Measurements from ENCODE around the gene EFEMP2. TPM values are rescaled to one million over a fixed set of nuclear protein-coding genes. Genes with fewer than 3 reads are reported as not detected.

The EFEMP2 gene
- total and polyA plus RNA-seq, 2 experiments from 2014 or later: 7.4 to 9.4 TPM

DNA sequence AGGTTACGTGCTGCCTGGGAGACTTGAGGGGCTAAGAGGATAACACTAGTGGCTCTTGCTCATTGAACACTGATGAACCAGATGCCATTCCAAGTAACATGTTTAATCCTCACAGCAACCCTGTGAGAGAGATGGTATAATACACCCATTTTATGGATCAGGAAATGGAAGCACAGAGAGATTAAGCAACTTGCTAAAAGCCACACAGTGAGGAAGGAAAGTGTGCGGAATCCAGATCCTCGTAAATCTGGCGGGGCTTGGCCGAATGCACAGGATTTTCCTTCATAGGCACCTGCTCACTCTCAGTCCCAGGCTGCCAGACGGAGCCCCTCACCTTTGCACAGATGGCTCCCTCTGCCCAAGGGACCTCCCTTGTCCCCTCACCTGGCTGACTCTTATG lies 35.3 kb upstream of the EFEMP2 start:
- Histone ChIP-seq H3K79me2 (replicated peaks; ENCODE audit: insufficient read depth) (no peaks in the 10 kb centered on the region), H3K9me2 (ENCODE audit: insufficient read depth) (no peaks in the 10 kb centered on the region), H3F3A (replicated peaks; ENCODE audit: low read depth) (no peaks in the 10 kb centered on the region), H4K20me1 (replicated peaks; ENCODE audit: insufficient read depth) (no peaks in the 10 kb centered on the region), H2AFZ (no peak overlapping the region), H3K36me3 (ENCODE audit: insufficient read depth) (no peaks in the 10 kb centered on the region), H3K27me3 (ENCODE audit: insufficient read depth) (peaks cover 32% of the 10 kb centered on the region), H3K4me1 (ENCODE audit: insufficient read depth) (peaks cover 5% of the 10 kb centered on the region), H3K4me2 (no peak overlapping the region), H3K27ac (ENCODE audit: low read depth) (no peak overlapping the region), H3K4me3 (no peak overlapping the region)
- Mint-ChIP-seq H3K27ac (no peak overlapping the region), H3K36me3 (ENCODE audit: low read depth) (no peaks in the 10 kb centered on the region), H3K27me3 (ENCODE audit: insufficient read depth, low read depth, poor library complexity) (peaks cover 20% of the 10 kb centered on the region), H3K4me3 (no peak overlapping the region), H3K9me3 (no peaks in the 10 kb centered on the region), H3K4me1 (peaks cover 7% of the 10 kb centered on the region)
- DNase-seq (ENCODE audit: low spot score) (no peak), ATAC-seq (no peak)
- no peak for TF ChIP-seq ZNF331 (CRISPR knock-in tag; IDR thresholded peaks at IDR 0.05; ENCODE audit: low read depth)
- TF ChIP-seq, protein P1, sequence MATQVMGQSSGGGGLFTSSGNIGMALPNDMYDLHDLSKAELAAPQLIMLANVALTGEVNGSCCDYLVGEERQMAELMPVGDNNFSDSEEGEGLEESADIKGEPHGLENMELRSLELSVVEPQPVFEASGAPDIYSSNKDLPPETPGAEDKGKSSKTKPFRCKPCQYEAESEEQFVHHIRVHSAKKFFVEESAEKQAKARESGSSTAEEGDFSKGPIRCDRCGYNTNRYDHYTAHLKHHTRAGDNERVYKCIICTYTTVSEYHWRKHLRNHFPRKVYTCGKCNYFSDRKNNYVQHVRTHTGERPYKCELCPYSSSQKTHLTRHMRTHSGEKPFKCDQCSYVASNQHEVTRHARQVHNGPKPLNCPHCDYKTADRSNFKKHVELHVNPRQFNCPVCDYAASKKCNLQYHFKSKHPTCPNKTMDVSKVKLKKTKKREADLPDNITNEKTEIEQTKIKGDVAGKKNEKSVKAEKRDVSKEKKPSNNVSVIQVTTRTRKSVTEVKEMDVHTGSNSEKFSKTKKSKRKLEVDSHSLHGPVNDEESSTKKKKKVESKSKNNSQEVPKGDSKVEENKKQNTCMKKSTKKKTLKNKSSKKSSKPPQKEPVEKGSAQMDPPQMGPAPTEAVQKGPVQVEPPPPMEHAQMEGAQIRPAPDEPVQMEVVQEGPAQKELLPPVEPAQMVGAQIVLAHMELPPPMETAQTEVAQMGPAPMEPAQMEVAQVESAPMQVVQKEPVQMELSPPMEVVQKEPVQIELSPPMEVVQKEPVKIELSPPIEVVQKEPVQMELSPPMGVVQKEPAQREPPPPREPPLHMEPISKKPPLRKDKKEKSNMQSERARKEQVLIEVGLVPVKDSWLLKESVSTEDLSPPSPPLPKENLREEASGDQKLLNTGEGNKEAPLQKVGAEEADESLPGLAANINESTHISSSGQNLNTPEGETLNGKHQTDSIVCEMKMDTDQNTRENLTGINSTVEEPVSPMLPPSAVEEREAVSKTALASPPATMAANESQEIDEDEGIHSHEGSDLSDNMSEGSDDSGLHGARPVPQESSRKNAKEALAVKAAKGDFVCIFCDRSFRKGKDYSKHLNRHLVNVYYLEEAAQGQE (IDR thresholded peaks at IDR 0.05; ENCODE audit: unreplicated experiment): no peak
- no peak for TF ChIP-seq STAT1 (IDR thresholded peaks at IDR 0.05; ENCODE audit: unreplicated experiment)
- TF ChIP-seq, protein P2, sequence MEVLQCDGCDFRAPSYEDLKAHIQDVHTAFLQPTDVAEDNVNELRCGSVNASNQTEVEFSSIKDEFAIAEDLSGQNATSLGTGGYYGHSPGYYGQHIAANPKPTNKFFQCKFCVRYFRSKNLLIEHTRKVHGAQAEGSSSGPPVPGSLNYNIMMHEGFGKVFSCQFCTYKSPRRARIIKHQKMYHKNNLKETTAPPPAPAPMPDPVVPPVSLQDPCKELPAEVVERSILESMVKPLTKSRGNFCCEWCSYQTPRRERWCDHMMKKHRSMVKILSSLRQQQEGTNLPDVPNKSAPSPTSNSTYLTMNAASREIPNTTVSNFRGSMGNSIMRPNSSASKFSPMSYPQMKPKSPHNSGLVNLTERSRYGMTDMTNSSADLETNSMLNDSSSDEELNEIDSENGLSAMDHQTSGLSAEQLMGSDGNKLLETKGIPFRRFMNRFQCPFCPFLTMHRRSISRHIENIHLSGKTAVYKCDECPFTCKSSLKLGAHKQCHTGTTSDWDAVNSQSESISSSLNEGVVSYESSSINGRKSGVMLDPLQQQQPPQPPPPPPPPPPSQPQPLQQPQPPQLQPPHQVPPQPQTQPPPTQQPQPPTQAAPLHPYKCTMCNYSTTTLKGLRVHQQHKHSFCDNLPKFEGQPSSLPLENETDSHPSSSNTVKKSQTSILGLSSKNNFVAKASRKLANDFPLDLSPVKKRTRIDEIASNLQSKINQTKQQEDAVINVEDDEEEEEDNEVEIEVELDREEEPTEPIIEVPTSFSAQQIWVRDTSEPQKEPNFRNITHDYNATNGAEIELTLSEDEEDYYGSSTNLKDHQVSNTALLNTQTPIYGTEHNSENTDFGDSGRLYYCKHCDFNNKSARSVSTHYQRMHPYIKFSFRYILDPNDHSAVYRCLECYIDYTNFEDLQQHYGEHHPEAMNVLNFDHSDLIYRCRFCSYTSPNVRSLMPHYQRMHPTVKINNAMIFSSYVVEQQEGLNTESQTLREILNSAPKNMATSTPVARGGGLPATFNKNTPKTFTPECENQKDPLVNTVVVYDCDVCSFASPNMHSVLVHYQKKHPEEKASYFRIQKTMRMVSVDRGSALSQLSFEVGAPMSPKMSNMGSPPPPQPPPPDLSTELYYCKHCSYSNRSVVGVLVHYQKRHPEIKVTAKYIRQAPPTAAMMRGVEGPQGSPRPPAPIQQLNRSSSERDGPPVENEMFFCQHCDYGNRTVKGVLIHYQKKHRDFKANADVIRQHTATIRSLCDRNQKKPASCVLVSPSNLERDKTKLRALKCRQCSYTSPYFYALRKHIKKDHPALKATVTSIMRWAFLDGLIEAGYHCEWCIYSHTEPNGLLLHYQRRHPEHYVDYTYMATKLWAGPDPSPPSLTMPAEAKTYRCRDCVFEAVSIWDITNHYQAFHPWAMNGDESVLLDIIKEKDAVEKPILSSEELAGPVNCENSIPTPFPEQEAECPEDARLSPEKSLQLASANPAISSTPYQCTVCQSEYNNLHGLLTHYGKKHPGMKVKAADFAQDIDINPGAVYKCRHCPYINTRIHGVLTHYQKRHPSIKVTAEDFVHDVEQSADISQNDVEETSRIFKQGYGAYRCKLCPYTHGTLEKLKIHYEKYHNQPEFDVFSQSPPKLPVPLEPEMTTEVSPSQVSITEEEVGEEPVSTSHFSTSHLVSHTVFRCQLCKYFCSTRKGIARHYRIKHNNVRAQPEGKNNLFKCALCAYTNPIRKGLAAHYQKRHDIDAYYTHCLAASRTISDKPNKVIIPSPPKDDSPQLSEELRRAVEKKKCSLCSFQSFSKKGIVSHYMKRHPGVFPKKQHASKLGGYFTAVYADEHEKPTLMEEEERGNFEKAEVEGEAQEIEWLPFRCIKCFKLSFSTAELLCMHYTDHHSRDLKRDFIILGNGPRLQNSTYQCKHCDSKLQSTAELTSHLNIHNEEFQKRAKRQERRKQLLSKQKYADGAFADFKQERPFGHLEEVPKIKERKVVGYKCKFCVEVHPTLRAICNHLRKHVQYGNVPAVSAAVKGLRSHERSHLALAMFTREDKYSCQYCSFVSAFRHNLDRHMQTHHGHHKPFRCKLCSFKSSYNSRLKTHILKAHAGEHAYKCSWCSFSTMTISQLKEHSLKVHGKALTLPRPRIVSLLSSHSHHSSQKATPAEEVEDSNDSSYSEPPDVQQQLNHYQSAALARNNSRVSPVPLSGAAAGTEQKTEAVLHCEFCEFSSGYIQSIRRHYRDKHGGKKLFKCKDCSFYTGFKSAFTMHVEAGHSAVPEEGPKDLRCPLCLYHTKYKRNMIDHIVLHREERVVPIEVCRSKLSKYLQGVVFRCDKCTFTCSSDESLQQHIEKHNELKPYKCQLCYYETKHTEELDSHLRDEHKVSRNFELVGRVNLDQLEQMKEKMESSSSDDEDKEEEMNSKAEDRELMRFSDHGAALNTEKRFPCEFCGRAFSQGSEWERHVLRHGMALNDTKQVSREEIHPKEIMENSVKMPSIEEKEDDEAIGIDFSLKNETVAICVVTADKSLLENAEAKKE (CRISPR knock-in tag; IDR thresholded peaks at IDR 0.05): no peak
- TF ChIP-seq JUNB (IDR thresholded peaks at IDR 0.05; ENCODE audit: unreplicated experiment): no peak
- TF ChIP-seq NANOG (IDR thresholded peaks at IDR 0.05; ENCODE audit: borderline replicate concordance): no peak
- TF ChIP-seq, protein P3, sequence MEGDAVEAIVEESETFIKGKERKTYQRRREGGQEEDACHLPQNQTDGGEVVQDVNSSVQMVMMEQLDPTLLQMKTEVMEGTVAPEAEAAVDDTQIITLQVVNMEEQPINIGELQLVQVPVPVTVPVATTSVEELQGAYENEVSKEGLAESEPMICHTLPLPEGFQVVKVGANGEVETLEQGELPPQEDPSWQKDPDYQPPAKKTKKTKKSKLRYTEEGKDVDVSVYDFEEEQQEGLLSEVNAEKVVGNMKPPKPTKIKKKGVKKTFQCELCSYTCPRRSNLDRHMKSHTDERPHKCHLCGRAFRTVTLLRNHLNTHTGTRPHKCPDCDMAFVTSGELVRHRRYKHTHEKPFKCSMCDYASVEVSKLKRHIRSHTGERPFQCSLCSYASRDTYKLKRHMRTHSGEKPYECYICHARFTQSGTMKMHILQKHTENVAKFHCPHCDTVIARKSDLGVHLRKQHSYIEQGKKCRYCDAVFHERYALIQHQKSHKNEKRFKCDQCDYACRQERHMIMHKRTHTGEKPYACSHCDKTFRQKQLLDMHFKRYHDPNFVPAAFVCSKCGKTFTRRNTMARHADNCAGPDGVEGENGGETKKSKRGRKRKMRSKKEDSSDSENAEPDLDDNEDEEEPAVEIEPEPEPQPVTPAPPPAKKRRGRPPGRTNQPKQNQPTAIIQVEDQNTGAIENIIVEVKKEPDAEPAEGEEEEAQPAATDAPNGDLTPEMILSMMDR (conservative IDR thresholded peaks at IDR 0.05; ENCODE audit: low read depth in 2 of 2): no peak
- TF ChIP-seq CREB1 (CRISPR knock-in tag; IDR thresholded peaks at IDR 0.05; ENCODE audit: low read depth): no peak
- TF ChIP-seq POLR2AphosphoS5 (IDR thresholded peaks at IDR 0.05; ENCODE audit: low read depth): no peak
- no peak for TF ChIP-seq EZH2phosphoT487 (IDR thresholded peaks at IDR 0.05; ENCODE audit: unreplicated experiment)

Measured in GM23338 (cell line).